ENCODE data around the gene RASGRF2. TPM values are rescaled to one million over a fixed set of nuclear protein-coding genes. Genes with fewer than 3 reads are reported as not detected.

Gene RASGRF2
- total RNA-seq, 4 donors from 2014 or later, result 3.3 to 26.4 (median 12.3) TPM

DNA sequence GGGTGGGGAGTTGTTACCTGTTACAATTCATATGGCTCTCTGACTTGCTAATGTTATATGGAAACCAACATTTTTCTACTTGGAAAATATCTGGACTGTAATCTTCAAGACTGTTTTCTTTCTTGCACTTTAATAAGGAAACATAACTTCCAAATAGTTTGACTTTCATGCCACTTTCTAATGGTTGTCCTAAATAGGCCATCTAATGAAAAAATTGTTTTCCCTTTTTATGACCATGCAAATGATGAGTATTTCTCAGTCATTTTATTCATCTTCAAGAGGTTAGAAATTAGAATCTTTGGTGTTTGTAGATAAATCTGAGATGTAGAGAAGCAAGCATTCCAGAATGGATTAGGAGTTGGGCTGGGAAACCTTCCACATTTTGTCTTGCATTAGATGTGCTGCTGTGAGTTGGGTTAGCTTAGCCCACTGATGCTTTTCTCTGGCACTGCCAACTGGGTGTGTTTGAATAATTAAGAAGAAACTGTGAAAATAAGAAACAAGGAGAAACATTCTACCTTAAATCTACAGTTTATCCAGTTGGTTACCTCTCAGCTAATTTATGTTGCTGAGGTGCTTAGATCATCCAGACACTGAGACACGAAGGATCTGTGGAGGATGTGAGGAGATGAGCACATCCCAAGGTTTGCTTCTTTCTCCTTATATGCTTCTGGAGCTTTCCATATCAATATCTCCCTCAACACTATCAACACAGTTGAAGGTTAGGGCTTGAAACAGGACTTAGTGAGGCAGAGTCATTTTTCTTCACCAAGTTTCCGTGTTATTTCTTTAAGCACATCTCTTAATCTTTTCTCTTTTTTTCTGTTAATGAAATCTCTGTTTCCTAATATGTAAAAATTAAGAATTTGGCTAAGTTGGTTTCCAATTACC, 2.7 kb downstream of the RASGRF2 start:
- Histone ChIP-seq H3K27me3 (no peaks in the 10 kb centered on the region), H3K9me3 (no peaks in the 10 kb centered on the region), H3K4me1 (no peaks in the 10 kb centered on the region), H3K4me3 (no peak overlapping the region), H3K27ac (peak overlapping the region; percentile 4 to 84), H3K36me3 (no peaks in the 10 kb centered on the region)
- DNase-seq, result no peak
- TF ChIP-seq POLR2A (IDR thresholded peaks at IDR 0.05) (no peak), CTCF (IDR thresholded peaks at IDR 0.05) (no peak)
- intact Hi-C loops (cut with DNase I; ENCODE audit: low total_unique reads), result no loop called here

- H3K4me3 ChIP-seq, result no peak overlapping the region
Observed at GRCh38 chr5:80963521-80963895, 3.3 kb downstream of the RASGRF2 start.

GRCh38 chr5:80963966-80964481, 3.9 kb downstream of the RASGRF2 start:
- no peaks in the 10 kb centered on the region for H3K4me1 ChIP-seq
- no peaks in the 10 kb centered on the region for H3K9me3 ChIP-seq
- DNase-seq, result no peak
- TF ChIP-seq POLR2A (IDR thresholded peaks at IDR 0.05) (no peak), CTCF (IDR thresholded peaks at IDR 0.05) (no peak)
- peak overlapping the region; percentile 24 to 84 for H3K27ac ChIP-seq
- no peaks in the 10 kb centered on the region for H3K36me3 ChIP-seq
- H3K27me3 ChIP-seq, result no peaks in the 10 kb centered on the region
- intact Hi-C loops (cut with DNase I; ENCODE audit: low total_unique reads), result no loop called here
- H3K4me3 ChIP-seq, result no peak overlapping the region

More at GRCh38 chr5:80963521-80963895, 3.3 kb downstream of the RASGRF2 start:
- no peaks in the 10 kb centered on the region for H3K27me3 ChIP-seq
- no peak for DNase-seq
- H3K9me3 ChIP-seq, result no peaks in the 10 kb centered on the region
- TF ChIP-seq POLR2A (IDR thresholded peaks at IDR 0.05) (no peak), CTCF (IDR thresholded peaks at IDR 0.05) (no peak)
- H3K36me3 ChIP-seq, result no peaks in the 10 kb centered on the region
- peak overlapping the region; percentile 24 to 84 for H3K27ac ChIP-seq
- intact Hi-C loops (cut with DNase I; ENCODE audit: low total_unique reads), result no loop called here
- no peaks in the 10 kb centered on the region for H3K4me1 ChIP-seq

GRCh38 chr5:80964491-80964890, 4.3 kb downstream of the RASGRF2 start:
- H3K9me3 ChIP-seq, result no peaks in the 10 kb centered on the region
- H3K36me3 ChIP-seq, result no peaks in the 10 kb centered on the region
- no peaks in the 10 kb centered on the region for H3K27me3 ChIP-seq
- no peaks in the 10 kb centered on the region for H3K4me1 ChIP-seq
- no peak for TF ChIP-seq POLR2A (IDR thresholded peaks at IDR 0.05)
- no peak for TF ChIP-seq CTCF (IDR thresholded peaks at IDR 0.05)
- no peak overlapping the region for H3K4me3 ChIP-seq
- intact Hi-C loops (cut with DNase I; ENCODE audit: low total_unique reads), result no loop called here
- H3K27ac ChIP-seq, result peak overlapping the region; percentile 20 to 28
- DNase-seq, result no peak

DNA sequence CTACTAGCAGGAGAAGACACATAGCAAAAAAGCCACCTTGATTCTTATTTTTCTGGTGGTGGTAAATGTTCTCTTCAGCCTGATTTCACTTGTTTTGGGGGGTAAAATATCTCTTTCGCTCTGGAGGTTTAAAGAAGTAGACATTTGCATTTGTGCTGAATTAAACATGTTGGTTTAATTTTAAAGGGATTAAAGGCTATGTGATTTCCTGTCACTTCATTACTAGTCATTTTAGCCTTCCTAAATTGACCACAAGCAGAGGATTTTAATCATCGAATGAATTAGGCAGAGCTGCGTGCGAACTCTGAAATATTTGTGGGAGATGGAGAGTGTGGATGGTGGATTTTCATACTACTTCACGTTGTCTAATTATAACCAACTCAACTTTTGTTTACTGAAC, 4.8 kb downstream of the RASGRF2 start:
- Histone ChIP-seq H3K27ac (peak overlapping the region; percentile 20 to 28), H3K9me3 (no peaks in the 10 kb centered on the region), H3K27me3 (no peaks in the 10 kb centered on the region), H3K36me3 (no peaks in the 10 kb centered on the region), H3K4me3 (no peak overlapping the region), H3K4me1 (no peaks in the 10 kb centered on the region)
- intact Hi-C loops (cut with DNase I; ENCODE audit: low total_unique reads), result no loop called here
- DNase-seq, result no peak
- TF ChIP-seq POLR2A (IDR thresholded peaks at IDR 0.05) (no peak), CTCF (IDR thresholded peaks at IDR 0.05) (no peak)

All from uterus (tissue), 4 donors.